NCI-H187 treated with DMSO at 0.1 percent for 48 hours (cell line): ENCODE results near the gene MCRIP2.
A peak's percentile ranks its signal among the peaks of the same experiment; 100 is the strongest.

Source experiments
- DNase-seq: peaks from one replicate; lab custom pipeline; 2025; lab: John Stamatoyannopoulos, UW

Gene MCRIP2

GRCh38 chr16:670485-671352 is 29.1 kb downstream of the MCRIP2 start:
- DNase-seq = no peak

GRCh38 chr16:671353-672131 is 29.9 kb downstream of the MCRIP2 start:
- DNase-seq = no peak

DNA sequence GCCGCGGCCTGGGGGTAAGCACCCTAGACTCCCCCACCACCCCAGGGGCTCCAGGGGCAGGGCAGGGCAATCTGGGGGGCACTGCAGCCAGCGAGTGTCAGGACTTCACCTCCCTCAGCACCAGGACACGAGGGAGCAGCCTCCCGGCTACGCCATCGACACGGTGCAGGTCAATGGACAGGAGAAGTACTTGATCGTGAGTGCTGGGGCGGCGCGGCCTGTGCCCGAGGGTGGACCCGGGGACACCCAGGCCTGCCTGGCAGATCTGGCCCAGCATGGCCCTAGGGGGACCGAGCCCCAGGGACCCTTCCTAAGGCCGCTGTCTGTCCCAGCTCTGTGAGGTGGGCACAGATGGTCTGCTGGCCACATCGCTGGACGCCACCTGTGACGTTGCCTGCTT is 30.7 kb downstream of the MCRIP2 start:
- no peak for DNase-seq

DNA sequence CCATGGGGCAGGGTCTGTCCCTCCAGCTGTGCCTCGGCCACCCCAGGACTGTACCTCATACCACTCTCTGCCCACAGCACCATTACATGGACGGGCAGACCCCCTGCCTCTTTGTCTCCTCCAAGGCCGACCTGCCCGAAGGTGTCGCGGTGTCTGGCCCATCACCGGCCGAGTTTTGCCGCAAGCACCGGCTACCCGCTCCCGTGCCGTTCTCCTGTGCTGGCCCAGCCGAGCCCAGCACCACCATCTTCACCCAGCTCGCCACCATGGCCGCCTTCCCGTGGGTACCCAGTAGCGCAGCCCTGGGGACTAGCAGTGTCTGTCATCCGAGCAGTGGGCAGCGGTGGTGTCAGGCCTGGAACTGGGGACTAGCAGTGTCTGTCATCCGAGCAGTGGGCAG is 31.2 kb downstream of the MCRIP2 start:
- DNase-seq = no peak

- DNase-seq = no peak
These were observed 31.9 kb downstream of the MCRIP2 start for GRCh38 chr16:673399-673991.

DNA sequence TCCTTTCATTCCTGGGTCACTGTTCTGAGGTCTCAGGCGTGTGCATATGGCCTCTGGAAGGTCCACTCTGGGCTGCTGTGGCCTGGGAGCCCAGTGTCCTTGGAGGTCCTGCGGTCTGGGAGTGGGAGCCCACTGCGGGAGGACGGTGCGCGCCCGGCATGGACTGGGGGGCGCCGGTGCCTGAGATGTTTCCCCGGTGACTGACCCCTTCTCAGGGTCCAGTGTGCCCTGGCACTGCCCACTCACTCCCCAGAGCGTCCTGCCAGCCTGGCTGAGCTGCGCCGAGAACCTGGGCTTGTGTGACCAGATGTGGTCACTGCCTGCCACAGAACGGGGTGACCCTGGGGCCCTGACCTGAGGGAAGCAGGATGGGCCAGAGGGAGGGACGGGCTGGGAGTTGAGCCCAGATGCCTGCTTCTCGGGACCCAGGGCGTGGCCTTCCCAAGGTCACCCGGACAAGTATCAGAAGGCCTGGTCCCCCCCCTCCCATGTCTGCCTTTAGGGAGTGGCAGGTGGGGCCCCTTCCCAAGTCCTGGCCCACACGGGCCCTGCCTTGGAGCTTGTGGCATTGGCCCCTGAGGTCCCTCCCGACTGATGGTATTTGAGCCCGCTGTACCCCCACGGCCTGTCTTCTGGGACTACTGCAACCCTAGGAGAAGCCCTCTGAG is 32.7 kb downstream of the MCRIP2 start:
- DNase-seq = no peak

- no peak for DNase-seq
These were observed 33.6 kb downstream of the MCRIP2 start, which contains the start of gene RHBDL1 for GRCh38 chr16:674968-675883. RHBDL1 (plus strand) TSS chr16:675671; CDS start chr16:675791, 120 bp downstream.

DNA sequence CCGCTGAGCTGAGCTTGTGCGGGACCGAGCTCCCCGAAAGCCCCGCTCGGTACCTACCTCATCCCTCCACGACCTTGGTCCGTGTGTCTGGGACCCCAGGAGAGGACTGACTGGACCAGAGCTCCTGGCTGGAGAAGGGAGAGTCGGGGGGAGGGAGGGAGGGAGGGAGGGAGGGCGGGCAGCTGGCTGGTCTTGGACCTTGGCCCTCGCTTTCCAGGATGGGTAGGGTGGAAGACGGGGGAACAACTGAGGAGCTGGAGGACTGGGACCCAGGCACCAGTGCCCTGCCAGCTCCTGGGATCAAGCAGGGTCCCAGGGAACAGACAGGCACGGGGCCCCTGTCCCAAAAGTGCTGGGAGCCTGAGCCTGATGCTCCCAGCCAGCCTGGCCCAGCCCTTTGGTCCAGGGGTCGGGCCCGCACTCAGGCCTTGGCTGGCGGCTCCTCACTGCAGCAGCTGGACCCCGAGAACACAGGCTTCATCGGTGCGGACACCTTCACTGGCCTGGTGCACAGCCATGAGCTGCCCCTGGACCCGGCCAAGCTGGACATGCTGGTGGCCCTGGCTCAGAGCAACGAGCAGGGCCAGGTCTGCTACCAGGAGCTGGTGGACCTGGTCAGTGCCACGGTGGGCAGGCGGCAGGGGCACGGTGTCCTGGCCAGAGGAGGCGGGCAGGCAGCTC is 34.4 kb downstream of the MCRIP2 start:
- DNase-seq = no peak

DNA sequence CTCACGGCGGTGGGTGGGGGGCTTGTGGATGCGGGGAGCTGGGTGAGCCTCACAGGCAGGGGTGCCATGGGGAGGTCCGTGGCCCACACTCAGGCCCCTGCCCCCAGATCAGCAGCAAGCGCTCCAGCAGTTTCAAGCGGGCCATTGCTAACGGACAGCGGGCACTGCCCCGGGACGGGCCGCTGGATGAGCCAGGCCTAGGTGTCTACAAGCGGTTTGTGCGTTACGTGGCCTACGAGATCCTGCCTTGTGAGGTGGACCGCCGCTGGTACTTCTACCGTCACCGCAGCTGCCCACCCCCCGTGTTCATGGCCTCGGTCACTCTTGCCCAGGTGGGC is 34.9 kb downstream of the MCRIP2 start:
- DNase-seq = no peak

- DNase-seq = peak; percentile 72
These were observed 35.3 kb downstream of the MCRIP2 start for GRCh38 chr16:676913-677312.

DNA sequence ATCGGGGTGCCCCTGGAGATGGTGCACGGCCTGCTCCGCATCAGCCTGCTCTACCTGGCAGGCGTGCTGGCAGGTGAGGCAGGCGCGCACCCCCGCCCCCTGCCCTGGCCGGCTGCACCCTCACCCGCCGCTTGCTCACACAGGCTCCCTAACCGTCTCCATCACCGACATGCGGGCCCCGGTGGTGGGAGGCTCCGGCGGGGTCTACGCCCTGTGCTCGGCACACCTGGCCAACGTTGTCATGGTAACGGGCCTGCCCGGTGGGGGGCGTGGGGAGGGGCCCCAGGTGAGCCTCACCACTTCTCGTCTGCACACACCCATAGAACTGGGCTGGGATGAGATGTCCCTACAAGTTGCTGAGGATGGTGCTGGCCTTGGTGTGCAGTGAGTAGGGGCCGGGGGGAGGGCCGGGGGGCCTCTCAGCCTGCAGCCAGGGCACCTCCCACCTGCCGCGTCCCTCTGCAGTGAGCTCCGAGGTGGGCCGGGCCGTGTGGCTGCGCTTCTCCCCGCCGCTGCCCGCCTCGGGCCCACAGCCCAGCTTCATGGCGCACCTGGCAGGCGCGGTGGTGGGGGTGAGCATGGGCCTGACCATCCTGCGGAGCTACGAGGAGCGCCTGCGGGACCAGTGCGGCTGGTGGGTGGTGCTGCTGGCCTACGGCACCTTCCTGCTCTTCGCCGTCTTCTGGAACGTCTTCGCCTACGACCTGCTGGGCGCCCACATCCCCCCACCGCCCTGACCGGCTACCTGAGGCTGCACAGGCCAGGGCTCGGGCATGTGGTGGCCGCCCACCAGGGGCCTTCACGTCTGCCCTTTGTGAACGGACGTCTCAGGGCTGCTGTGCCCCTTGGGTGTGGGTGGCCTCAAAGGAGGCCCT is 35.9 kb downstream of the MCRIP2 start:
- DNase-seq = peak; percentile 17

DNA sequence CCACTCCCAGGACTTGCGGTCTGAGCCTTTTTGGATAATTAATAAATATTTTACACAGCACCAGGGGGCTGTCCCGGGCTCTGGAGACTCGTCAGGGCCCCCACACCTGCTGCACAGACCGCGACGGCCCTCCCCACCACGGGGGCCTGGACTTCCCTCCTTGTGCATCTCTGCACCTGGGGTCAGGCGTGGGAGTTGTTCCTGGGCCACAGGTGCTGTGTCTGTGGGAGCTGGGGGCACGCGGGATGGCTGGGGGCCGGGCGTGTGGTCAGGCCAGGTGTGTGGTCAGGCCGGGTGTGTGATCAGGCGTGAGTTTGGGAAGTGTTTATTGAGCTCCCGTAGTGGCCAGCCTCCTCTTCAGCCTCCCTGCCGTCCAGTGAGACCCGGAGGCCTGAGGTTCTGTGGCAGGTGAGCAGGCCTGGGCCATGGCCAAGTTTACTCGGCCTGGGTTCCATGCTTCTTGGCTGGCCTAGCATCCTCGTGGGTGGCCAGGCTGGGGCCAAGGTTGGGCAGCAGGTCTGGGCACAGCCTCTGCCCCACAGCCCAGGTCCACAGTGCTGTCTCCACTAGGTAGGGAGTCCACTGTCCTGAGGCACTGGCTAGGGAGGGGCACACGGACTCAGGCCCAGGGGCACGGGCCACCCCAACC is 36.7 kb downstream of the MCRIP2 start:
- DNase-seq = no peak

GRCh38 chr16:678858-679813 is 37.5 kb downstream of the MCRIP2 start:
- DNase-seq = peak; percentile 34

DNA sequence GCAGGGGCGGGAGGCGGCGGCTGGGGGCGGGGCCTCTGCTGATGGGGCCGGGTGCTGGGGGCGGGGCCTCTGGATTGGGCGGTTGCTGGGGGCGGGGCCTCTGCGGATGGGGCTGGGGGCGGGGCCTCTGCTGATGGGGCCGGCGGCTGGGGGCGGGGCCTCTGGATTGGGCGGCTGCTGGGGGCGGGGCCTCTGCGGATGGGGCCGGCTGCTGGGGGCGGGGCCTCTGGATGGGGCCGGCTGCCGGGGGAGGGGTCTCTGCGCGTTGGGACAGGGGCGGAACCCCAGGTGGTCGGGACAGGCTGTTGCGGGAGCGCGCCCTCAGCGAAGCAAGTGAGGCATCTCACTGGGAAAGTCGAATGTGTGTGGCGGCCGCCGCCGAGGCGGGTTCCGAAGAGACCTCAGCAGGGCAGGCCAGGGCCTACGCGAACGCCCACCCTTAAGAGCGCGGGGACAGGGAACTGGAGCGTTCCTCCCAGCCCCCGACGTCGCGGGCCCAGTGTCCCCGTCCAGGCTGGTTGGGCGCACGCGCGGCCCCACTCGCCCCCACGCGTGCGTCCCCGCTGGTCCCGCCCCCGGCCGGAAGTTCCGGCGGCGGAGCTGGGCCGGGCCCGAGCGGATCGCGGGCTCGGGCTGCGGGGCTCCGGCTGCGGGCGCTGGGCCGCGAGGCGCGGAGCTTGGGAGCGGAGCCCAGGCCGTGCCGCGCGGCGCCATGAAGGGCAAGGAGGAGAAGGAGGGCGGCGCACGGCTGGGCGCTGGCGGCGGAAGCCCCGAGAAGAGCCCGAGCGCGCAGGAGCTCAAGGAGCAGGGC is 38.4 kb downstream of the MCRIP2 start, which contains the start of gene STUB1:
Gene STUB1, plus strand, starts transcription at position 597 of the 811 bp plus-strand sequence. Its CDS starts 116 bp downstream, at position 713.
- DNase-seq = no peak

GRCh38 chr16:680625-680945 is 39.0 kb downstream of the MCRIP2 start:
- DNase-seq = no peak

- no peak for DNase-seq
These were observed 39.5 kb downstream of the MCRIP2 start for GRCh38 chr16:680967-681745.
